CD14-positive monocyte (primary cell): ENCODE measurements around the gene ZDHHC13. TPM values are rescaled to one million over a fixed set of nuclear protein-coding genes. Genes with fewer than 3 reads are reported as not detected.

Experiments
- DNase-seq, 3 donors: peaks; one replicate each; pipeline ENCODE4 v3.0.0-alpha.2; 2011 to 2022
- H2AFZ ChIP-seq: 2 replicates; pipeline ENCODE4 v1.6.0; 2012; ENCODE audit warnings: mild to moderate bottlenecking, low read depth, low read length, inconsistent platforms; ENCODE audit not compliant: insufficient read depth, poor library complexity, severe bottlenecking
- H3K27ac ChIP-seq, 2 donors: 1 replicate in 1 of 2; 2 replicates in 1 of 2; pipeline ENCODE4 v1.5.1; 2012 to 2013; ENCODE audit warnings: low read length in 2 of 2, control low read depth in 1 of 2, inconsistent platforms in 1 of 2, low read depth in 1 of 2, mild to moderate bottlenecking in 1 of 2
- H3K27me3 ChIP-seq, 2 donors: one replicate each; pipeline versions ENCODE4 v1.6.0 to v1.6.1; 2011 to 2013; ENCODE audit warnings: low read length in 2 of 2; ENCODE audit not compliant: control insufficient read depth in 2 of 2, insufficient read depth in 2 of 2
- H3K36me3 ChIP-seq, 2 donors: replicated peaks in 1 of 2; 1 replicate in 1 of 2; 2 replicates in 1 of 2; pipeline versions ENCODE4 v1.5.1 to v1.6.1; 2012 to 2013; ENCODE audit warnings: low read length in 2 of 2, control low read depth in 1 of 2, inconsistent platforms in 1 of 2, mild to moderate bottlenecking in 1 of 2; ENCODE audit not compliant: insufficient read depth in 2 of 2, control insufficient read depth in 1 of 2
- H3K4me1 ChIP-seq, 2 donors: 1 replicate in 1 of 2; 2 replicates in 1 of 2; pipeline versions ENCODE4 v1.5.1 to v1.6.1; 2012 to 2013; ENCODE audit warnings: low read length in 2 of 2, control low read depth in 1 of 2, inconsistent platforms in 1 of 2, mild to moderate bottlenecking in 1 of 2, moderate library complexity in 1 of 2; ENCODE audit not compliant: insufficient read depth in 2 of 2, control insufficient read depth in 1 of 2
- H3K4me2 ChIP-seq: replicated peaks from 2 replicates; pipeline ENCODE3; 2012; ENCODE audit warnings: low read length, moderate library complexity, mild to moderate bottlenecking; ENCODE audit not compliant: poor library complexity, severe bottlenecking; ENCODE audit errors: extremely low read depth
- H3K4me3 ChIP-seq, 3 experiments: fragments of 200-600 bp in 1 of 3; sonication (generic) in 1 of 3; replicated peaks in 1 of 3; 1 replicate in 2 of 3; 2 replicates in 1 of 3; pipeline ENCODE4 v1.5.1; 2011 to 2013; ENCODE audit warnings: low read length in 3 of 3, mild to moderate bottlenecking in 3 of 3, control low read depth in 2 of 3, low read depth in 2 of 3, inconsistent platforms in 1 of 3, moderate library complexity in 1 of 3
- H3K79me2 ChIP-seq: 2 replicates; pipeline ENCODE4 v1.6.0; 2012; ENCODE audit warnings: mild to moderate bottlenecking, control low read depth, inconsistent platforms, low read length, moderate library complexity; ENCODE audit not compliant: insufficient read depth
- H3K9ac ChIP-seq: 2 replicates; pipeline ENCODE4 v1.6.0; 2017; ENCODE audit warnings: low read length, mild to moderate bottlenecking; ENCODE audit not compliant: insufficient read depth, poor library complexity, severe bottlenecking
- H3K9me3 ChIP-seq, 2 donors: replicated peaks in 1 of 2; 1 replicate in 1 of 2; 2 replicates in 1 of 2; pipeline versions ENCODE4 v1.5.1 to v1.6.1; 2012 to 2013; ENCODE audit warnings: low read length in 2 of 2, control low read depth in 1 of 2; ENCODE audit not compliant: control insufficient read depth in 1 of 2, insufficient read depth in 1 of 2
- H4K20me1 ChIP-seq: 2 replicates; pipeline ENCODE4 v1.6.0; 2012; ENCODE audit warnings: mild to moderate bottlenecking, low read length, control low read depth, moderate library complexity; ENCODE audit not compliant: insufficient read depth
- H3K27ac Mint-ChIP-seq, 7 donors: one replicate each; pipeline ENCODE4 v1.8.0; 2020; ENCODE audit warnings: mild to moderate bottlenecking in 7 of 7, mixed read lengths in 7 of 7, moderate library complexity in 6 of 7, inconsistent platforms in 2 of 7
- H3K27me3 Mint-ChIP-seq, 3 donors: one replicate each; pipeline ENCODE4 v1.8.0; 2021 to 2022; ENCODE audit warnings: low read depth in 3 of 3, mild to moderate bottlenecking in 3 of 3, mixed read lengths in 3 of 3, moderate library complexity in 3 of 3, inconsistent platforms in 1 of 3
- H3K36me3 Mint-ChIP-seq, 2 donors: one replicate each; pipeline ENCODE4 v1.8.0; 2020; ENCODE audit warnings: mixed read lengths in 2 of 2, inconsistent platforms in 1 of 2, mild to moderate bottlenecking in 1 of 2
- H3K4me1 Mint-ChIP-seq: one replicate; pipeline ENCODE4 v1.8.0; 2020; ENCODE audit warnings: mild to moderate bottlenecking, mixed read lengths
- H3K4me3 Mint-ChIP-seq, 2 donors: one replicate each; pipeline ENCODE4 v1.8.0; 2020; ENCODE audit warnings: mild to moderate bottlenecking in 2 of 2, mixed read lengths in 2 of 2, moderate library complexity in 1 of 2
- H3K9me3 Mint-ChIP-seq, 7 donors: one replicate each; pipeline ENCODE4 v1.8.0; 2020 to 2022; ENCODE audit warnings: mixed read lengths in 7 of 7, mild to moderate bottlenecking in 6 of 7, moderate library complexity in 6 of 7, inconsistent platforms in 2 of 7
- CTCF ChIP-seq: fragments of 200-600 bp; IDR thresholded peaks from one replicate; pipeline ENCODE4 v1.8.0; 2022; ENCODE audit warnings: antibody characterized with exemption, mild to moderate bottlenecking
- WGBS: methylation state at CpG from one replicate; pipeline ENCODE4 v1.1.5; 2013; ENCODE audit warnings: missing lambda C conversion rate; ENCODE audit not compliant: insufficient coverage; 5-methylcytosine and 5-hydroxymethylcytosine counted together
- intact Hi-C, 2 donors: fragments of 100-400 bp; cut with micrococcal nuclease; formaldehyde crosslinking; loops; one replicate each; pipeline versions ENCODE4 v1.15.0 to v1.15.1; 2023
- polyA plus RNA-seq, 3 donors: library from polyadenylated mRNA; depleted of rRNA in 1 of 3; unstranded in 2 of 3; stranded (reverse) in 1 of 3; fragments of 300-500 nt in 2 of 3; fragments of >200 nt in 1 of 3; fragmentation: Illumina TruSeq in 2 of 3; gene quantifications; 1 replicate in 2 of 3; 2 replicates in 1 of 3; pipeline ENCODE4 v1.2.3, GENCODE V29; 2012 to 2021

The ZDHHC13 gene
- polyA plus RNA-seq, 3 donors = 5.6 to 7.5 (median 5.6) TPM

- Mint-ChIP-seq H3K27ac (no peak overlapping the region), H3K36me3 (peaks cover 56 to 57% of the 10 kb centered on the region in 2 donors), H3K4me1 (no peaks in the 10 kb centered on the region), H3K9me3 (peaks cover 0 to 3% (median 0%) of the 10 kb centered on the region in 7 donors), H3K27me3 (no peaks in the 10 kb centered on the region), H3K4me3 (no peak overlapping the region)
- Histone ChIP-seq H3K36me3 (peaks cover 36 to 80% of the 10 kb centered on the region in 2 donors), H3K27ac (no peak overlapping the region), H3K27me3 (no peaks in the 10 kb centered on the region), H3K9me3 (no peaks in the 10 kb centered on the region), H3K4me3 (no peak overlapping the region), H3K9ac (no peak overlapping the region), H4K20me1 (no peaks in the 10 kb centered on the region), H3K4me2 (no peak overlapping the region), H2AFZ (no peak overlapping the region), H3K79me2 (no peaks in the 10 kb centered on the region), H3K4me1 (no peaks in the 10 kb centered on the region)
- whole genome bisulfite sequencing = 100% methylated on average over 2 of the region's 7 CpGs
- no peak for TF ChIP-seq CTCF
- DNase-seq = no peak
- intact Hi-C loops = no loop called here
Observed at GRCh38 chr11:19173964-19174638, 57.1 kb downstream of the ZDHHC13 start.

GRCh38 chr11:19176629-19177186, 59.7 kb downstream of the ZDHHC13 start:
- no peak for DNase-seq
- H3K4me3 Mint-ChIP-seq = no peak overlapping the region
- no peak for TF ChIP-seq CTCF
- Histone ChIP-seq H3K27ac (no peak overlapping the region), H3K9me3 (no peaks in the 10 kb centered on the region), H2AFZ (no peak overlapping the region), H3K79me2 (no peaks in the 10 kb centered on the region), H3K9ac (no peak overlapping the region), H3K4me1 (no peaks in the 10 kb centered on the region), H3K27me3 (no peaks in the 10 kb centered on the region), H3K36me3 (peaks cover 32 to 54% of the 10 kb centered on the region in 2 donors), H3K4me3 (no peak overlapping the region), H4K20me1 (no peaks in the 10 kb centered on the region), H3K4me2 (no peak overlapping the region)
- peaks cover 40 to 42% of the 10 kb centered on the region in 2 donors for H3K36me3 Mint-ChIP-seq
- peaks cover 0 to 3% (median 0%) of the 10 kb centered on the region in 7 donors for H3K9me3 Mint-ChIP-seq
- peak overlapping the region in 1 of 7 donors; percentile 64 for H3K27ac Mint-ChIP-seq
- H3K27me3 Mint-ChIP-seq = peaks cover 0 to 2% (median 0%) of the 10 kb centered on the region in 3 donors
- no peaks in the 10 kb centered on the region for H3K4me1 Mint-ChIP-seq
- WGBS = no CpG with 5 or more reads among the region's 2 CpGs
- intact Hi-C loops = no loop called here
